Neural progenitor cell (in vitro differentiated cells): Measurements from ENCODE around the gene RAD51B. TPM values are rescaled to one million over a fixed set of nuclear protein-coding genes. Genes with fewer than 3 reads are reported as not detected.

Experiments used
- DNase-seq: peaks from one replicate; pipeline ENCODE4 v3.0.0-alpha.2; 2016; ENCODE audit warnings: low spot score
- H2AFZ ChIP-seq: fragments of 200-600 bp; sonication (generic); replicated peaks from 2 replicates; pipeline ENCODE4 v1.6.1; 2016; ENCODE audit warnings: antibody characterized with exemption
- H3F3A ChIP-seq: fragments of 200-600 bp; sonication (generic); 2 replicates; pipeline ENCODE4 v1.6.1; 2016; ENCODE audit warnings: antibody characterized with exemption, low read depth
- H3K27ac ChIP-seq: fragments of 200-600 bp; sonication (generic); 2 replicates; pipeline ENCODE4 v1.5.1; 2016; ENCODE audit warnings: mild to moderate bottlenecking
- H3K27me3 ChIP-seq: fragments of 200-600 bp; sonication (generic); 2 replicates; pipeline ENCODE4 v1.6.1; 2016; ENCODE audit warnings: mild to moderate bottlenecking, moderate library complexity
- H3K36me3 ChIP-seq: fragments of 200-600 bp; sonication (generic); 2 replicates; pipeline ENCODE4 v1.5.1; 2016
- H3K4me1 ChIP-seq: fragments of 200-600 bp; sonication (generic); 2 replicates; pipeline ENCODE4 v1.6.1; 2016; ENCODE audit warnings: mixed run types
- H3K4me2 ChIP-seq: fragments of 200-600 bp; sonication (generic); 2 replicates; pipeline ENCODE4 v1.6.1; 2016
- H3K4me3 ChIP-seq: fragments of 200-600 bp; sonication (generic); 2 replicates; pipeline ENCODE4 v1.5.1; 2016
- H3K79me2 ChIP-seq: fragments of 200-600 bp; sonication (generic); 2 replicates; pipeline ENCODE4 v1.6.1; 2016; ENCODE audit warnings: low read depth
- H3K9ac ChIP-seq: fragments of 200-600 bp; sonication (generic); 2 replicates; pipeline ENCODE4 v1.6.1; 2016
- H3K9me3 ChIP-seq: fragments of 200-600 bp; sonication (generic); 2 replicates; pipeline ENCODE4 v1.5.1; 2016; ENCODE audit warnings: low read depth
- H4K20me1 ChIP-seq: fragments of 200-600 bp; sonication (generic); 2 replicates; pipeline ENCODE4 v1.6.1; 2016; ENCODE audit warnings: low read depth
- H3K27ac Mint-ChIP-seq: 3 replicates; pipeline ENCODE4 v1.8.0; 2021; ENCODE audit warnings: mixed read lengths
- H3K27me3 Mint-ChIP-seq: 2 replicates; pipeline ENCODE4 v1.8.0; 2022; ENCODE audit warnings: low read depth, mild to moderate bottlenecking, inconsistent platforms, moderate library complexity, mixed read lengths; ENCODE audit not compliant: insufficient read depth
- H3K36me3 Mint-ChIP-seq: 3 replicates; pipeline ENCODE4 v1.8.0; 2021; ENCODE audit warnings: mixed read lengths
- H3K4me1 Mint-ChIP-seq: 3 replicates; pipeline ENCODE4 v1.8.0; 2021; ENCODE audit warnings: mixed read lengths
- H3K4me3 Mint-ChIP-seq: 3 replicates; pipeline ENCODE4 v1.8.0; 2021; ENCODE audit warnings: mild to moderate bottlenecking, moderate library complexity, mixed read lengths
- H3K9me3 Mint-ChIP-seq: 3 replicates; pipeline ENCODE4 v1.8.0; 2020; ENCODE audit warnings: mixed read lengths
- EZH2 ChIP-seq: fragments of 200-600 bp; sonication (generic); IDR thresholded peaks from 2 replicates; pipeline ENCODE4 v1.6.1; 2017; ENCODE audit warnings: antibody characterized with exemption, mild to moderate bottlenecking, moderate library complexity
- EZH2phosphoT487 ChIP-seq: fragments of 200-600 bp; sonication (generic); IDR thresholded peaks from 2 replicates; pipeline ENCODE4 v1.6.1; 2017; ENCODE audit warnings: antibody characterized with exemption
- total RNA-seq: library from RNA; depleted of rRNA; stranded (reverse); fragments of >200 nt; gene quantifications from 2 replicates; pipeline ENCODE4 v1.2.3, GENCODE V29; 2015; ENCODE audit warnings: low replicate concordance
- TF ChIP-seq, protein P1 (sequence below): fragments of 200-600 bp; sonication (generic); IDR thresholded peaks from 2 replicates; pipeline ENCODE4 v1.5.1; 2017; ENCODE audit warnings: antibody characterized with exemption, mild to moderate bottlenecking

RAD51B gene
- total RNA-seq, 1 donor from 2014 or later = 50.5 TPM

DNA sequence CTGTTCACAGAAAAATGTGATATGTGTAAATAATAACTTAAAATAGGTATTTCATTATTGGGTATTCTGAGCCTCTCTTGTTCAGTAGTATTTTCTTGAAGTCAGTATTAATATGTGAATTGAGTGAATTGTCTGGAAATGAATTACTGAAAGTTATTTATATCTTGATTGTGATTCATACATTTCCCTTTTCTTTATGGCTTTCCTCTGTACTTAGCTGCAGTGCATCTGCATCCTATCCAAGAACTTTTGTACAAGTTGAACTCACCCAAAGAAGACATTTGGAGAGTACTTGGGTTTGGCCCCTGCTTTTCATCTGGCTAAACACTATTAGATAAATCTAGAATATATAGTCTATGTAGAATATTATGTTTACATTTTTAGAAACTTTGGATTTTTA, 326.0 kb downstream of the RAD51B start:
- H3K9ac ChIP-seq = no peak overlapping the region
- H3K27ac Mint-ChIP-seq = no peak overlapping the region

GRCh38 chr14:68146818-68147217, 327.2 kb downstream of the RAD51B start:
- Histone ChIP-seq H3K9ac (no peak overlapping the region), H3K27ac (no peak overlapping the region), H3F3A (no peaks in the 10 kb centered on the region), H3K79me2 (no peaks in the 10 kb centered on the region), H2AFZ (no peak overlapping the region), H3K4me1 (peaks cover 4% of the 10 kb centered on the region), H3K27me3 (no peaks in the 10 kb centered on the region), H3K36me3 (no peaks in the 10 kb centered on the region), H4K20me1 (no peaks in the 10 kb centered on the region), H3K4me3 (no peak overlapping the region), H3K4me2 (no peak overlapping the region), H3K9me3 (no peaks in the 10 kb centered on the region)
- Mint-ChIP-seq H3K9me3 (peaks cover 24% of the 10 kb centered on the region), H3K4me3 (no peak overlapping the region), H3K27me3 (no peaks in the 10 kb centered on the region), H3K27ac (no peak overlapping the region), H3K4me1 (peaks cover 18% of the 10 kb centered on the region), H3K36me3 (peaks cover 10% of the 10 kb centered on the region)
- no peak for TF ChIP-seq EZH2
- TF ChIP-seq, protein P1, sequence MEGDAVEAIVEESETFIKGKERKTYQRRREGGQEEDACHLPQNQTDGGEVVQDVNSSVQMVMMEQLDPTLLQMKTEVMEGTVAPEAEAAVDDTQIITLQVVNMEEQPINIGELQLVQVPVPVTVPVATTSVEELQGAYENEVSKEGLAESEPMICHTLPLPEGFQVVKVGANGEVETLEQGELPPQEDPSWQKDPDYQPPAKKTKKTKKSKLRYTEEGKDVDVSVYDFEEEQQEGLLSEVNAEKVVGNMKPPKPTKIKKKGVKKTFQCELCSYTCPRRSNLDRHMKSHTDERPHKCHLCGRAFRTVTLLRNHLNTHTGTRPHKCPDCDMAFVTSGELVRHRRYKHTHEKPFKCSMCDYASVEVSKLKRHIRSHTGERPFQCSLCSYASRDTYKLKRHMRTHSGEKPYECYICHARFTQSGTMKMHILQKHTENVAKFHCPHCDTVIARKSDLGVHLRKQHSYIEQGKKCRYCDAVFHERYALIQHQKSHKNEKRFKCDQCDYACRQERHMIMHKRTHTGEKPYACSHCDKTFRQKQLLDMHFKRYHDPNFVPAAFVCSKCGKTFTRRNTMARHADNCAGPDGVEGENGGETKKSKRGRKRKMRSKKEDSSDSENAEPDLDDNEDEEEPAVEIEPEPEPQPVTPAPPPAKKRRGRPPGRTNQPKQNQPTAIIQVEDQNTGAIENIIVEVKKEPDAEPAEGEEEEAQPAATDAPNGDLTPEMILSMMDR = no peak
- no peak for TF ChIP-seq EZH2phosphoT487
- no peak for DNase-seq

More for the DNA sequence above, 326.0 kb downstream of the RAD51B start:
- Histone ChIP-seq H3K27me3 (no peaks in the 10 kb centered on the region), H3K36me3 (no peaks in the 10 kb centered on the region), H4K20me1 (no peaks in the 10 kb centered on the region), H3K27ac (no peak overlapping the region), H3K9me3 (no peaks in the 10 kb centered on the region), H2AFZ (no peak overlapping the region), H3K79me2 (no peaks in the 10 kb centered on the region), H3K4me3 (no peak overlapping the region), H3K4me2 (no peak overlapping the region), H3F3A (peaks cover 2% of the 10 kb centered on the region), H3K4me1 (peaks cover 9% of the 10 kb centered on the region)
- DNase-seq = no peak
- Mint-ChIP-seq H3K27me3 (no peaks in the 10 kb centered on the region), H3K36me3 (peaks cover 9% of the 10 kb centered on the region), H3K9me3 (peaks cover 17% of the 10 kb centered on the region), H3K4me3 (no peak overlapping the region), H3K4me1 (peaks cover 29% of the 10 kb centered on the region)
- TF ChIP-seq, protein P1 = no peak
- TF ChIP-seq EZH2 = no peak
- no peak for TF ChIP-seq EZH2phosphoT487

DNA sequence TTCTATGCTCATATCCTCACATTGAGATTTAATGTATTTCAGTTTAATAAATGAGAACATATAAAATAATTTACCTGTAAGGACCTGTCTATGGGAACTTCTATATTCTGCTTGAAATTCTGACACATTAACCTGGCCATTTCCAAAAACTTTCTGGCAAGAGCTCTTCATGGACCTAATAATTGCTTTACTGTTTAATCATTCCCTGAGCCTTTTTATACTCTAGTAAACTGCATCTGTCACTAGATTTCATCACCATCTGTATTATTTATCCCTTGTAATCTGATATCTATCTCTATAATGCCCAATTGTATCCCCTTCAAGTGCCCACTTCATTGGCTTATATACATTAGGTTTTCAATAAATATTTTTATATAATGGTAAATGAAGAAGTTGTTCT, 327.7 kb downstream of the RAD51B start:
- Mint-ChIP-seq H3K27ac (no peak overlapping the region), H3K4me3 (no peak overlapping the region), H3K9me3 (peaks cover 28% of the 10 kb centered on the region), H3K27me3 (no peaks in the 10 kb centered on the region), H3K36me3 (peaks cover 14% of the 10 kb centered on the region), H3K4me1 (peaks cover 15% of the 10 kb centered on the region)
- H3K9ac ChIP-seq = no peak overlapping the region
- peaks cover 4% of the 10 kb centered on the region for H3K4me1 ChIP-seq
- H4K20me1 ChIP-seq = no peaks in the 10 kb centered on the region
- H3K9me3 ChIP-seq = no peaks in the 10 kb centered on the region
- H3K36me3 ChIP-seq = no peaks in the 10 kb centered on the region
- no peaks in the 10 kb centered on the region for H3K79me2 ChIP-seq
- H3K27ac ChIP-seq = no peak overlapping the region
- no peaks in the 10 kb centered on the region for H3F3A ChIP-seq
- H3K4me2 ChIP-seq = no peak overlapping the region
- H3K4me3 ChIP-seq = no peak overlapping the region
- no peaks in the 10 kb centered on the region for H3K27me3 ChIP-seq
- TF ChIP-seq, protein P1 = no peak
- TF ChIP-seq EZH2phosphoT487 = no peak
- TF ChIP-seq EZH2 = no peak
- DNase-seq = no peak
- no peak overlapping the region for H2AFZ ChIP-seq
